ENCODE data around the gene KIAA1671.
"Not testable (repeated sequence)": the region's sequence is repeated elsewhere in the genome, so short reads cannot be mapped to it uniquely, and the experiment has no call there.

The KIAA1671 gene

GRCh38 chr22:24951942-24952836 lies at the start of gene KIAA1671:
KIAA1671 (plus strand) TSS chr22:24952716; CDS start chr22:25028000, 75,284 bp downstream.
- DNase-seq = no peak

GRCh38 chr22:24905909-24906308 lies 46.6 kb upstream of the KIAA1671 start:
- no peak for DNase-seq

DNA sequence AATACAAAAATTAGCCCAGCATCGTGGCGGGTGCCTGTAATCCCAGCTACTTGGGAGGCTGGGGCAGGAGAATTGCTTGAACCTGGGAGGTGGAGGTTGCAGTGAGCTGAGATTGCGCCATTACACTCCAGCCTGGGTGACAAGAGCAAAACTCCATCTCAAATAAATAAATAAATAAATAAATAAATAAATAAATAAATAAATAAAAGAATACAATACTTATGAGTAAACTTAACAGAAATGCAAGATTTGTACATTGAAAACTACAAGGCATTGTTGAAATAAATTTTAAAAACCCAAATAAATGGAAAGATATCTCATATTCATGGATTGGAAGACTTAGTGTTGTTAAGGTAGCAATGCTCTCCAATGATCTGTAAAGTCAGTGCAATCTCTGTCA lies 45.4 kb upstream of the KIAA1671 start:
- DNase-seq = not testable (repeated sequence)

GRCh38 chr22:24920029-24920428 lies 32.5 kb upstream of the KIAA1671 start:
- DNase-seq = no peak

DNA sequence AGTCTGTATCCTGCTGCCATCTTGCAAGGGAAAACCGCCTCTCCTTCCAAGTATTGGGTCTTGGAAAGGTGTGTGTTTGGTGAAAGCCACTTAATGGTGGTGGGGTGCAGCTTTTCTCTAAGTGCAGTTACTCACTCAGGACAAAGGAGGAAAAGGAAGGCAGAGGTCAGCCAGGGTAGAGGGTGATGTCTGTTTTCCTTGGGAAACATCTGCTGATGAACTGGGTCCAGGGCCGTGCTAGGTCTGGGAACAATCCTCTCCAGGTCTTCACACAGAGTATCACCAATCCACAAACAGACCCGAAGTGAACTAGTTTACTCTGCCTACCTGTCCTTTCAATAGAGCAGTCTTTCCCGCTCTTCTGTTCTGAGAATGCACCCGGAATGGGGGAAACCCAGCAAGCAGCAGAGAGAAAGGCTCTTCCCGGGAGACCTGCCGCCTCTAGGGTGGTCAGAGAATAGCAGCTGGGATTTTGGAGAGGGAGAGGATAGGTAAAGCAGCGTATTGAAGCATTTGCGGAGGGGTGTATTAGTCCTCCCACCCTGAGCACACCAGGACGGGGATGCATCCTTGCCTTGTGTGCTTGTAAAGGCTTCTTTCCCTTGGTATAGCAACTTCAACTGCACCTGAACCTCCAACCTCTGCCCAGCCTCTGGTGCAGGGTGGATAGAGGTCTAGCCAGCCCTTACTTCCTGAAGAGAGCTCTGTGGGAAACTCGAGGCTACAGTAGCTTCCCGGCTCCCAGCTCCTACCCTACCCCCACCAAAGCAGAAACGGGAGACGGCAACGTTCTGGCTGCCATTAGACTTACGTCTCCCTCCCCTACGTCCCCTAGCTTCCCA lies 26.7 kb upstream of the KIAA1671 start:
- DNase-seq = no peak

DNA sequence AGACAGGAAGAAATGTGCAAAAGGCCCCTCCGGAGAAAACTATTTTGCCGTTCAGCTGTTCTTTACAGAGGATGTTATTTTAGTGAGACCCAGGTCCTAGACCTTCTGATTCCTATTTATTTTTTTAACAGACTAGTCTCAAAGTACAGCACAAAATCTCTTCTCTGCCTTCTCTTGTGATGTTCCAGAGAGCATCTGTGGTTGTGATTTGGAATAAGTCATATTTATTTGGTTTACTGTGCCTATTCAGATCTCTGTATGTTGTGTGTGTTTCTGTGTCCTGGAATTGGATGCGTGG lies 26.1 kb upstream of the KIAA1671 start:
- no peak for DNase-seq

- DNase-seq = no peak
These were observed 25.5 kb upstream of the KIAA1671 start for GRCh38 chr22:24926849-24927579.

GRCh38 chr22:24928322-24928721 lies 24.2 kb upstream of the KIAA1671 start:
- no peak for DNase-seq

DNA sequence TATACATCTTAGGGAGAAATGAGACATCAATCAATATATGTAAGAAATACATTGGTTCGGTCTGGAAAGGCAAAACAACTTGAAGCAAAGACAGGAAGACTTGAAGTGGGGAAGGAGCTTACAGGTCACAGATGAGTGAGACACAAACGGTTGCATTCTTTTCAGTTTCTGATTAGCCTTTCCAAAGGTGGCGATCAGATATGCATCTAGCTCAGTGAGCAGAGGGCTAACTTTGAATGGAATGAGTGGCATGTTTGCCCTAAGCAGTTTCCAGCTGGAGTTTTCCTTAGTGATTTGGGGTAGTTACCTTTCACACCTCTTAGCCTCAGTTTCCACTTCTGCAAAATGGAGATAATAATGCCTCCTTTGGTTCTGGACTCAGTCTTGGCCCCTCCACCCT lies 21.8 kb upstream of the KIAA1671 start:
- DNase-seq = no peak

DNA sequence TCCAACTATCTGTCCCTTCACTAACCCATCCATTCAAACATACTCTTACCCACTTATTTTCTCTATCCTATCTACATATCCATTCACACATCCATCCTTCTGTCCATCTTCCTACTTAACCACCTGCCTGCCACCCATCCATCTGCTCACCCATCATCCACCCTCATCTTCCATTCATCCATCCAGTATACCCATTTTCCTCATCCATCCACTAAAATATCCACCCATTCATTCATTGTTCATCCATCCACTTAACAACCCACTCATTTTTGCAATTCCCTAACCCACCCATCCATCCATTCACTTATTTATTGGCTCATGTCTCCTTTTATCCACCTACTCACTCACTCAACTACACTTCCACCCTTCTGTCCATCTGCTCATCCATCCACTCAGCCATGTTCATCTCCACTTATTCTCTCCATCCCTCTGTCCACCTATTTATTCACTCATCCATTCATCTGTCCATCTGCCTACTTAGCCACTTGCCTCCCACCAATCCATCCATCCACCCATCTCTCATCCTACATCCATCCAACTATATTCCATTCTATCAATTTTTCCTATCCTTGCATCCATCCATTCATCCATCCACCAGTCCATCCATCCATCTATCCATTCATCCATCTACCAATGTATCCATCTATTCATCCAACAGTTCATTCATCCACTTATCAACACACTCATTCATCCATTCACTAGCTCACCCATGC lies 16.6 kb upstream of the KIAA1671 start:
- DNase-seq = no peak

GRCh38 chr22:24937114-24937513 lies 15.4 kb upstream of the KIAA1671 start:
- DNase-seq = no peak

DNA sequence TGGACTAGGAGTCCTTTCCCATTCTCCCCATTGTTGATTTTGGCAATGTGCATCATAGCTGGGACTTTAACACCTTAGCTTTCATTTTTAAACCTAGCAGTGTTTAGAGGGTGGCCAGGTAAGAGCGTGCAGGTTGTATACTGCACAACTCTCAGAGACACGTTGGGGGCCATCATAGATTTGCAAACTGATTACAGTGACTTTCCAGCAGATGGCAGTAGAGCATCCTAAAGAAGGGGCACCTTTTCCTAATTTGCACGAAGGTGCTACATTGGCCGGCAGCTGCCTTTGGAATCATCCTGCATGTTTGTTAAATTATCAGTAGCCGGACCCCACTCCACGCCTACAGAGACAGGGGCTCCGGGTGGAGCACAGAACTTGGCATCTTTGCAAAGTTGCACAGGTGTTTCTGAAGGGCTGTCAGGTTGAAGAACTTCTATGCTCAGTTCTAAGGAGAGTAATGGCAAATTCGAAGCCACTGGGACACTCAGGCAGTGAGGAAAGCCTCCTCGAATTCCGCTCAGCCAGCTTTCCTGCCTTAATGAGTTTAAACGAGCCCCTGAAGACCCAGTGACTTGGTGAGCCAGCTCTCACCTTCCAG lies 13.7 kb upstream of the KIAA1671 start:
- DNase-seq = no peak

GRCh38 chr22:24942301-24942700 lies 10.2 kb upstream of the KIAA1671 start:
- DNase-seq = no peak

- DNase-seq = no peak
These were observed 8.1 kb upstream of the KIAA1671 start for GRCh38 chr22:24944217-24944937.

DNA sequence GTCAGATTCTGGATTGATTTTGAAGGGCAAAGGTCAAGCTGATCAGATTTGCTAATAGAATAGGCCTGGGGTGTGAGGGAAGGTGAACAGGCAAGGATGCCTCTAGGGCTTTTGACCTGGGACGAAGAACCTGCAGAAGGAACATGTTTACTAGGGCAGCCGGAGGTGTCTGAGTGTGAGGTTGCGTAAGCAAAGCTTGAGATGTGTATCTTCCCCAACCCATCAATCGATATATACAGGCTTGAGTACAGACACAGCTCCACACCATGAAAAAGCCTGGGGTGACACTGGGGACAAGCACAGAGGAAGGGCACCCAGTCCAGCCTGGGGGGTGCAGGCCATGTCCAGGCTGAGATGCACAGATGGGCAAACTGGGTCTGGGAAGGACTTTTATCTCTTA lies 7.1 kb upstream of the KIAA1671 start:
- no peak for DNase-seq

DNA sequence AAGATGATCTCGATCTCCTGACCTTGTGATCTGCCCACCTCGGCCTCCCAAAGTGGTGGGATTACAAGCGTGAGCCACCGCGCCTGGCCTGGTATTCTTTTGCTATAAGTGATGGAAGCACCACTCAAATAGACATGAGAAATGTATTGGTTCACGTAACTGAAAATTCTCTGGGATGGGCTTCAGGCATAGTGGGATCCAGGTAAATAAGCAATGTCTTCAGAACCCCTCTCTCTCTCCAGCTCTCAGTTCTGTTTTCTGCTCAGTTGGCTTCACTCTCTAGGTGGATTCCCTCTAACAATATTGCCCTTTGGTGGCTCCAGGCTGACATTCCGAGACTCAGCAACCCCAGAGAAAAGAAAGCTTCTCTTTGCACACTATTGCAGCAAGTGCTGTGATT lies 5.1 kb upstream of the KIAA1671 start:
- no peak for DNase-seq

- no peak for DNase-seq
These were observed 4.6 kb upstream of the KIAA1671 start for GRCh38 chr22:24947881-24948280.

DNA sequence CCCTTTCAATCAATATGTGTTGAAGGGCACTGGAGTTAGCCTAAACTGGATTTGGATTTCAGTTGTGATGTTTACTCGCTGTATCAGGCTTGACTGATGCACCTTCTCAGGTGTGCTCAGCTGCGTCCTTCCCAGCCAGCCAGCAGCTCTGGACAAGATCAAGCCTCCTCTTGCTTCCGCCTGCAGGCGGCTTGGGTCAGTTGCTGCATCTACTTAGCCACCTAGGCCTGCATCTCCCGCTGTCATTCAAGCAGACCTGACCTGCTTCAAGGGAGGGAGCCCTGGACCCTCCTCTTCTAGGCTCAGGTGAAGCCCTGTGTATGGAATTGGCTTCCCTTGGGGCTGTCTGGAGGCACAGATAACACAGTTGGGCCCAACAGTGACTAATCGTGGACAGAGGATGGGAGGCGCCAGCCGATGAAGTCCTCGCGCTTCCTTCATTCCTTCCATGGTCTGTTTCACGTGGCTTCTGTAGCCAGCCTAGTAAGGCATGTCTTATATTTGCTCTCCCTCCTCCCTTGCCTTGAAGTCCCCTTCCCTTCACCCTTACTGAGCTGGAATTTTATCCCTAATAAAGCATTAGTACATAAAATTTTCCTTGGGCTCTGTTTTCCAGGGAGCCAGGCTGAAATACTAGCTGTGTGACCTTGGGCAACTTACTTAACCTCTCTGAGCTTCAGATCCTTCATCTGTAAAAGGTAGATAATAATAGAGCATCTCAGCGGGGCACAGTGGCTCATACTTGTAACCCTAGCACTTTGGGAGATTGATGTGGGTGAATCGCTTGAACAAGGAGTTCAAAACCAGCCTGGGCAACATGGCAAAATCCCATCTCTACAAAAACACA lies 3.9 kb upstream of the KIAA1671 start:
- DNase-seq = no peak

DNA sequence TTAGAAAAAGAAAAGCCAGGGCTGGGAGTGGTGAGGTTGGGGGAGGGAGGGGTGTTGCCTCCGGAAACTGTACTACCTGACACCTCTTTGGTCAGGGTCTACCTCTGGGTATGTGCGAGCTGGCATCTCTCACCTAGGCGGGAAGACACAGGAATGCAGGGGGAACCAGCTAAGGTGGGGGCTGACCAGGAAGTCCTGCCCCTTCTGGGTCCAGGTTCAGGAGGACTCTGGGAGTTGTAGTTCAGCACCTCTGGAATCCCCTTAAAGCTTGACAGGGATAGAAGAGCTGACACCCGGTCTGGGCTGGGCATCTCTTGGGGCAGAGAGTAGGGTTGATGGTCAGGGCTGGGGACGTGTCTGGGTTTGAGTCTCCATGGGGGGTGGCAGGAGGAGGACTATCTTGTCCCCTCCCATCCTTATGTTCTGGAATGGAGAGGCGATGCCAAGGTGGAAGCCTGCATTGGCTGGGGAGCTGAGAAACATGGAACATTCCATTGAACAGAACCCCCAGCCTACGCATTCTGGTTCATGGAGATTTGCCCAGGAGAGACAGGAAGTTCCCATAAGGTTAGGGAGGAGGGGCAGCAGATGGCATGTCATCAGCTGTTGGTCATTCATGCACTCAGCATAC lies 2.1 kb upstream of the KIAA1671 start:
- no peak for DNase-seq

DNA sequence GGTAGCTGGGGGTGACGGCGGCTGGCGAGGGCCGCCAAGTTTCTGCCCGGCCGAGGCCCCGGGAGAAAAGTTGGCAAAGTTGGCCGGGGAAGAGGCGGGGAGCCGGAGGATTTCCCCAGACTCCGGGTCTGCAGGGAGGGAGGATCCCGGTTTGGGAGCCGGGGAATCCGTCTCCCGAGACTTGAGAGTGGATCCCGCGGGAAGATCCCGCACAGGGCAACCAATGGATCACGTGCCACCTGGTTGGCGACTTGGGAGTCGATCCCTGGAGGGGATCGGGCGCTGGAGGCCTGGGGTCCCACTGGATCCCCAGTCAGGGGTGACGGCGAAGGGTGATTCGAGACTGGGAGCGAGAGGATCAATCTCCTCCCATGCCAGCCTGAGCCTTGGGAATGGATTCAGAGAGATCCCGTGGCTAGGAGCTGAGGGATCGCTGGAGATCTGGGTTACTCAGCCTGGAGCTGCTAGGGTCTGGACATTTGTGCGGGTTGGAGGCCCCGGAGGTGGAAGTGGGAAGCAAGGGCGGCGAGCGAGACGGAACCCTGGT lies 394 bp downstream of the KIAA1671 start:
- no peak for DNase-seq

Data from amniotic stem cell (primary cell).